ENCODE measurements around the gene PTH1R.

The PTH1R gene

GRCh38 chr3:46913644-46914043 is 36.1 kb downstream of the PTH1R start:
- no peak for DNase-seq (ENCODE audit: low read depth)

- no peak for DNase-seq (ENCODE audit: low read depth)
Observed at GRCh38 chr3:46914849-46915248, 37.3 kb downstream of the PTH1R start.

- DNase-seq (ENCODE audit: low read depth) = no peak
Observed at GRCh38 chr3:46915297-46915822, 37.8 kb downstream of the PTH1R start.

GRCh38 chr3:46916278-46916677 is 38.8 kb downstream of the PTH1R start:
- DNase-seq (ENCODE audit: low read depth) = no peak

- no peak for DNase-seq (ENCODE audit: low read depth)
Observed at GRCh38 chr3:46916799-46917198, 39.3 kb downstream of the PTH1R start.

- no peak for DNase-seq (ENCODE audit: low read depth)
Observed at GRCh38 chr3:46917257-46917656, 39.7 kb downstream of the PTH1R start.

- no peak for DNase-seq (ENCODE audit: low read depth)
Observed at GRCh38 chr3:46918202-46918601, 40.7 kb downstream of the PTH1R start.

GRCh38 chr3:46918634-46919033 is 41.1 kb downstream of the PTH1R start:
- no peak for DNase-seq (ENCODE audit: low read depth)

GRCh38 chr3:46921041-46921440 is 43.5 kb downstream of the PTH1R start:
- DNase-seq (ENCODE audit: low read depth) = no peak

GRCh38 chr3:46921871-46922271 is 44.4 kb downstream of the PTH1R start:
- no peak for DNase-seq (ENCODE audit: low read depth)

- DNase-seq (ENCODE audit: low read depth) = no peak
Observed at GRCh38 chr3:46922426-46922825, 44.9 kb downstream of the PTH1R start.

GRCh38 chr3:46922871-46923558 is 45.5 kb downstream of the PTH1R start:
- DNase-seq (ENCODE audit: low read depth) = no peak

GRCh38 chr3:46923559-46924350 is 46.2 kb downstream of the PTH1R start:
- DNase-seq (ENCODE audit: low read depth) = no peak

- no peak for DNase-seq (ENCODE audit: low read depth)
Observed at GRCh38 chr3:46924921-46925584, 47.5 kb downstream of the PTH1R start.

GRCh38 chr3:46925585-46925934 is 48.0 kb downstream of the PTH1R start:
- DNase-seq (ENCODE audit: low read depth) = no peak

- no peak for DNase-seq (ENCODE audit: low read depth)
Observed at GRCh38 chr3:46926039-46926438, 48.5 kb downstream of the PTH1R start.

GRCh38 chr3:46926447-46926846 is 48.9 kb downstream of the PTH1R start:
- DNase-seq (ENCODE audit: low read depth) = no peak

GRCh38 chr3:46926871-46927717 is 49.6 kb downstream of the PTH1R start:
- no peak for DNase-seq (ENCODE audit: low read depth)

GRCh38 chr3:46927718-46928073 is 50.2 kb downstream of the PTH1R start:
- DNase-seq (ENCODE audit: low read depth) = no peak

GRCh38 chr3:46928282-46928681 is 50.8 kb downstream of the PTH1R start:
- no peak for DNase-seq (ENCODE audit: low read depth)

- no peak for DNase-seq (ENCODE audit: low read depth)
Observed at GRCh38 chr3:46929324-46929723, 51.8 kb downstream of the PTH1R start.
